Activated CD8-positive, alpha-beta memory T cell treated with anti-CD3 and anti-CD28 coated beads, Interleukin-2, amount 50 U/mL, for 48 hours (primary cell): ENCODE results near the gene OR7A5.
"Not testable (repeated sequence)": the region's sequence is repeated elsewhere in the genome, so short reads cannot be mapped to it uniquely, and the experiment has no call there.

Experiments
- DNase-seq: peaks from one replicate; pipeline ENCODE4 v3.0.0-alpha.2; 2020

Gene OR7A5

GRCh38 chr19:14783410-14783998 is 51.5 kb downstream of the OR7A5 start:
- not testable (repeated sequence) for DNase-seq

GRCh38 chr19:14782626-14783409 is 52.2 kb downstream of the OR7A5 start:
- DNase-seq: peak; percentile 8

GRCh38 chr19:14781713-14782536 is 53.1 kb downstream of the OR7A5 start:
- DNase-seq: peak; percentile 20

- peak; percentile 32 for DNase-seq
These were observed 54.3 kb downstream of the OR7A5 start for GRCh38 chr19:14780622-14781225.

- no peak for DNase-seq
These were observed 55.8 kb downstream of the OR7A5 start for GRCh38 chr19:14779151-14779550.

GRCh38 chr19:14778110-14778845 is 56.7 kb downstream of the OR7A5 start, which contains the start of gene ADGRE2:
Gene ADGRE2, minus strand, starts transcription at chr19:14778560. Its CDS starts 1,804 bp downstream, at chr19:14776756.
- peak; percentile 32 for DNase-seq

- not testable (repeated sequence) for DNase-seq
These were observed 57.3 kb downstream of the OR7A5 start for GRCh38 chr19:14777645-14778044.
